Measurements from ENCODE around the gene INSYN2B. TPM values are rescaled to one million over a fixed set of nuclear protein-coding genes. Genes with fewer than 3 reads are reported as not detected.

Gene INSYN2B
- total RNA-seq, 2 donors from 2014 or later, result not detected

DNA sequence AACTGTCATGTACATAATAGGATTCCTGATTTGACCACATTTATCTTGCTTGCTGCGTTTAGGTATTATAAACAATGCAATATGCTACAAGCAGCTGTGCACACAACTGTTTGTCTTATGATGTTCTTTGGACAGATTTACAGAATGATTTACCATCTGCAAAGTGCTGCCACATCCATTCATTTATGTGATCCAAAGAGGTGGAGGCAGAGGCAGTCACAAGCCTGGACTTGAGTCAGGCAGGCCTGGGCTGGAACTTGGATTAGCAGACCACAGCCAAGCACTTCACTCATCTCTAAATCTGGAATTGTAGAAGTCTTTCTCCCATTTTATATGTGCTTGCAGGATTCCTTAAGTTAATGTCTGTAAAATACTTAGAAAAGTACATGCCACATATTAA is 149.0 kb downstream of the INSYN2B start:
- Histone ChIP-seq H3K4me3 (no peak overlapping the region), H3K4me1 (no peaks in the 10 kb centered on the region), H3K9ac (ENCODE audit: low read depth in 2 of 2, low read length in 2 of 2) (no peak overlapping the region), H3K27ac (no peak overlapping the region), H3K9me3 (no peaks in the 10 kb centered on the region), H3K36me3 (no peaks in the 10 kb centered on the region), H3K27me3 (no peaks in the 10 kb centered on the region)
- intact Hi-C loops (cut with DNase I), result no loop called here
- TF ChIP-seq CTCF (IDR thresholded peaks at IDR 0.05), result no peak
- DNase-seq, result no peak

- intact Hi-C loops (cut with DNase I), result no loop called here
- no peak overlapping the region for H3K4me3 ChIP-seq
- H3K36me3 ChIP-seq, result no peaks in the 10 kb centered on the region
- H3K27ac ChIP-seq, result no peak overlapping the region
- no peak overlapping the region for H3K9ac ChIP-seq (ENCODE audit: low read depth in 2 of 2, low read length in 2 of 2)
- no peak for DNase-seq
- no peaks in the 10 kb centered on the region for H3K27me3 ChIP-seq
- H3K4me1 ChIP-seq, result no peaks in the 10 kb centered on the region
- no peak for TF ChIP-seq CTCF (IDR thresholded peaks at IDR 0.05)
- no peaks in the 10 kb centered on the region for H3K9me3 ChIP-seq
Measured at GRCh38 chr5:169828385-169828784, 151.9 kb downstream of the INSYN2B start.

- Histone ChIP-seq H3K4me1 (no peaks in the 10 kb centered on the region), H3K9ac (ENCODE audit: low read depth in 2 of 2, low read length in 2 of 2) (no peak overlapping the region), H3K27ac (no peak overlapping the region), H3K4me3 (no peak overlapping the region), H3K9me3 (no peaks in the 10 kb centered on the region), H3K27me3 (no peaks in the 10 kb centered on the region), H3K36me3 (no peaks in the 10 kb centered on the region)
- intact Hi-C loops (cut with DNase I), result no loop called here
- TF ChIP-seq CTCF (IDR thresholded peaks at IDR 0.05), result no peak
- no peak for DNase-seq
Measured at GRCh38 chr5:169827769-169828168, 152.5 kb downstream of the INSYN2B start.

GRCh38 chr5:169826618-169827017 is 153.7 kb downstream of the INSYN2B start:
- Histone ChIP-seq H3K9ac (ENCODE audit: low read depth in 2 of 2, low read length in 2 of 2) (no peak overlapping the region), H3K27me3 (no peaks in the 10 kb centered on the region), H3K4me1 (no peaks in the 10 kb centered on the region), H3K36me3 (no peaks in the 10 kb centered on the region), H3K9me3 (no peaks in the 10 kb centered on the region), H3K4me3 (no peak overlapping the region), H3K27ac (no peak overlapping the region)
- DNase-seq, result no peak
- no peak for TF ChIP-seq CTCF (IDR thresholded peaks at IDR 0.05)
- intact Hi-C loops (cut with DNase I), result no loop called here

DNA sequence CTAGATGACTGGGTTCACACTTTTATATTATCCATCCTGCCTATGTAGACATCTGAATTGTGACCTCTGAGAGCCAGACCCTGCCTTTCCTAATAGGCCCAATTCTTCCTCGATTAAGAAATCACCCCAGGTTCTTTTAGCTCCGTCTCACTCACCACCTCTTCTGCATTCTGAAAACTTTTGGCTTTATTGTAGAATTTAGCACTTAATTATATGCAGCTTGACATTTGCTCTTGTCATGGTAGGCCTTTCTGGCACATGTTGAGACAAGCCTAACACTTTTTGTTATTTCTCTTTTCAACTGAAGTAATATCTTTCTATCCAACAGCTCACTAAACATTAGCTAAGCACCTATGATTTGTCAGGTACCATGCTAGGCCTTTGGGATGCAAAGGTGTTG is 163.3 kb downstream of the INSYN2B start:
- no peaks in the 10 kb centered on the region for H3K9me3 ChIP-seq
- H3K27me3 ChIP-seq, result no peaks in the 10 kb centered on the region
- H3K36me3 ChIP-seq, result no peaks in the 10 kb centered on the region
- no peak for TF ChIP-seq CTCF (IDR thresholded peaks at IDR 0.05)
- intact Hi-C loops (cut with DNase I), result no loop called here
- no peak overlapping the region for H3K9ac ChIP-seq (ENCODE audit: low read depth in 2 of 2, low read length in 2 of 2)
- no peak overlapping the region for H3K4me3 ChIP-seq
- no peak overlapping the region for H3K27ac ChIP-seq
- H3K4me1 ChIP-seq, result no peaks in the 10 kb centered on the region
- no peak for DNase-seq

DNA sequence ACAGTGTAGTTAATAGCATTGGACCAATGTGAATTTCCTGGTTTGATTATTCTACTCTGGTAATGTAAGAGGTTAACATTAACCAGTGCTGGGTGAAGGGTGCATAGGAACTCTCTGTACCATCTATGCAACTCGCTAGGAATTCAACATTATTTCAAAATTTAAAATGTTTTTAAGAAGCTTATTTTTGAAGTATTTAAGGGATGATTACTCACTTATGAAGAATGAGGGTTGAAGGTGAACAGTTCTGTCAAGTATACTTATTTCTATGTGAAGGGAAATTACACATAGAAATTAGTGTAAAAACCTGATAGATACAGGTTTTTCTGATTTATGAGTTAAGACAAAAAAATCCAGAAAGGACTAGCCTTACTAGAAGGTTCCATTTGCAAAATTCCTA is 165.8 kb downstream of the INSYN2B start:
- intact Hi-C loops (cut with DNase I), result no loop called here
- Histone ChIP-seq H3K27me3 (no peaks in the 10 kb centered on the region), H3K9ac (ENCODE audit: low read depth in 2 of 2, low read length in 2 of 2) (no peak overlapping the region), H3K9me3 (no peaks in the 10 kb centered on the region), H3K4me3 (no peak overlapping the region), H3K27ac (no peak overlapping the region), H3K36me3 (no peaks in the 10 kb centered on the region), H3K4me1 (no peaks in the 10 kb centered on the region)
- TF ChIP-seq CTCF (IDR thresholded peaks at IDR 0.05), result no peak
- DNase-seq, result no peak
